22Rv1 (cell line): ENCODE measurements around the gene MAST4.
"Not testable (repeated sequence)": the region's sequence is repeated elsewhere in the genome, so short reads cannot be mapped to it uniquely, and the experiment has no call there.

ENCODE experiments used
- H3K27ac ChIP-seq: fragments of 450-650 bp; 2 replicates; pipeline ENCODE4 v1.5.1; 2017
- ZFX ChIP-seq: fragments of 450-650 bp; IDR thresholded peaks from 2 replicates; pipeline ENCODE4 v1.6.1; 2017; ENCODE audit warnings: antibody characterized with exemption, borderline replicate concordance
- TF ChIP-seq, protein P1 (sequence below): fragments of 450-650 bp; IDR thresholded peaks from 2 replicates; pipeline ENCODE4 v1.5.1; 2017; ENCODE audit warnings: mild to moderate bottlenecking

MAST4 gene

DNA sequence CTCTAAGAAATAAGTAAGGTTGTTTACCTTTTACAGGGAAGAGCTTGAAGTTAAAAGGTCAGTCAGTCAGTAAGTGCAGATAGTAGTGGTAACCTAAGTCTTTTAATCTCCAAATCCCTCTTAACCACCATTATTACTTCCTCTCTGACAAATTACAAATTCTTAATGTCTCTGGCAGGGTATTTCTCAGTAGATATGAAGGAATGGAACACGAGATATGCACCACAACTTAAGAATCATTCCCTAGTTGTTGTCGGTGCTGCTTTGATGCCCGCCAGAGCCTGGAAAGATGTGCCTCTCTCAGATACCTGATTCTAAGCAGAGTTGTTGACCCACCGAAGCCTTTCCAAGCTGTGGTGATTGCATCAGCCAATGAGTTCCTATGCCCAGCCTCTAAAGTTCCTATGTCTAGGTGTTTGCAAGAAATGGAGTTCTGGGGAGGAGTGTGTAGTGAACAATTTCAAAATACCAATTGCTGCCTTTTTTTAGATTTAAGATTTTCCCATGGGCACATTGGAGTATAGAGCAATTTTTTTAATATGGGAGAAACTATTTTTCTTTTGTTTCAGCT lies 521.9 kb downstream of the MAST4 start:
- no peak for TF ChIP-seq ZFX
- TF ChIP-seq, protein P1, sequence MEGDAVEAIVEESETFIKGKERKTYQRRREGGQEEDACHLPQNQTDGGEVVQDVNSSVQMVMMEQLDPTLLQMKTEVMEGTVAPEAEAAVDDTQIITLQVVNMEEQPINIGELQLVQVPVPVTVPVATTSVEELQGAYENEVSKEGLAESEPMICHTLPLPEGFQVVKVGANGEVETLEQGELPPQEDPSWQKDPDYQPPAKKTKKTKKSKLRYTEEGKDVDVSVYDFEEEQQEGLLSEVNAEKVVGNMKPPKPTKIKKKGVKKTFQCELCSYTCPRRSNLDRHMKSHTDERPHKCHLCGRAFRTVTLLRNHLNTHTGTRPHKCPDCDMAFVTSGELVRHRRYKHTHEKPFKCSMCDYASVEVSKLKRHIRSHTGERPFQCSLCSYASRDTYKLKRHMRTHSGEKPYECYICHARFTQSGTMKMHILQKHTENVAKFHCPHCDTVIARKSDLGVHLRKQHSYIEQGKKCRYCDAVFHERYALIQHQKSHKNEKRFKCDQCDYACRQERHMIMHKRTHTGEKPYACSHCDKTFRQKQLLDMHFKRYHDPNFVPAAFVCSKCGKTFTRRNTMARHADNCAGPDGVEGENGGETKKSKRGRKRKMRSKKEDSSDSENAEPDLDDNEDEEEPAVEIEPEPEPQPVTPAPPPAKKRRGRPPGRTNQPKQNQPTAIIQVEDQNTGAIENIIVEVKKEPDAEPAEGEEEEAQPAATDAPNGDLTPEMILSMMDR: no peak
- H3K27ac ChIP-seq: peak overlapping the region; percentile 57

DNA sequence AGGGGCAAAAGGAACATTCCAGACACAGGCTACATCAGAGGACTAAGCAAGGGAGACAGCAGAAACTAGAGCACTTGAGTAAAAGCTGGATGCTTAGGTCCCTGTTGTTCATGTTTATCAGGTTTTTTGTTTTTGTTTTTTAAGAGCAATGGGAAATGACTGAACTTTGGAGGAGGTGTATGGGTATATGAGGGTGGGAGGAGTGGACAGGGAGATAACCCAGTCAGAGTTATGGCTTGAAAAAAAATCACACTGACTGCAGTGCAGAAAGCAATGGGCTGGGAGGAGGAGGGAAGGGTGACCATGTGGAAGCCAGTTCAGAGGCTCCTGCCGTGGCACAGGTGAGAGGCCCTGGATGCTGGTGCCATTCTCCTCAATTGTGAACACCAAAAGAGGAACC lies 522.8 kb downstream of the MAST4 start:
- TF ChIP-seq, protein P1: no peak
- no peak for TF ChIP-seq ZFX
- H3K27ac ChIP-seq: peak overlapping the region; percentile 57

DNA sequence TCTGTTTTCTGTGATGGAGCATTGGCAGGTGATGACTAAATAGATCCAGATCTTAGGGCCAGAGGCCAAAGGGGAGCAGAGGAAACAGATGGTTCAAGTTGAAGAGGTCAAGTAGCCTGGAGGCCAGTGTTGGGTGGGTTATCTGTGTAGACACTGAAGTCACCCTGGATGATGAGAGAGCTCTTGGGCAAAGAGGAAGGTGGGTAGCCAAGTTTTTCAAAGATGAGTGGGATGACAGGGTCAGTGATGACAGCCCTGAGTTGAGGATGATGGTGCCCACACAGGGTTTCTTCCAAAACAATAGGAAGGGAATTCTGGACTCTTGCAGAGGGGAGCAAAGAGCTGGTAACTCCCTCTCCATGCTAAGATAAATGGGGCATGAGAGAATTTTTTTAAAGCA lies 523.8 kb downstream of the MAST4 start:
- no peak for TF ChIP-seq ZFX
- TF ChIP-seq, protein P1: no peak
- no peak overlapping the region for H3K27ac ChIP-seq

DNA sequence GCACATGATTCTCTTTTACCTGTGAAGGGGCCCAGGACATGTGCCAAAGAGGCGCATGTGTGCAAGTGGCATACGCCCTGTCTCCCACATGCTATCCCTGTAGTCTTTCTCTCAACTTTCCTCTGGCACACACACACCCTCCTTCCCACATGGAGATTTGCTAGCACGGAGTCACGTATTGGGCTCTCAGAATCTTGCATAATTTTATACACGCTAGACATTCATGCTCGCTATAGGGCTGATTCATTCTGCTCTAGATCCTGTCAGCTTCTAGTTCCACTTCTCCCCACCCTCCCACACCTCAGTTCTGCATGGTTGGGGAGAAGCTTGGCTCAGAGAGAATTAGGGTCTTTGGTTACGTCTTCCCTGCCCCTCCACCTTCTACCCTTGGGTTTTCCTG lies 527.6 kb downstream of the MAST4 start:
- H3K27ac ChIP-seq: no peak overlapping the region
- TF ChIP-seq, protein P1: no peak
- no peak for TF ChIP-seq ZFX

DNA sequence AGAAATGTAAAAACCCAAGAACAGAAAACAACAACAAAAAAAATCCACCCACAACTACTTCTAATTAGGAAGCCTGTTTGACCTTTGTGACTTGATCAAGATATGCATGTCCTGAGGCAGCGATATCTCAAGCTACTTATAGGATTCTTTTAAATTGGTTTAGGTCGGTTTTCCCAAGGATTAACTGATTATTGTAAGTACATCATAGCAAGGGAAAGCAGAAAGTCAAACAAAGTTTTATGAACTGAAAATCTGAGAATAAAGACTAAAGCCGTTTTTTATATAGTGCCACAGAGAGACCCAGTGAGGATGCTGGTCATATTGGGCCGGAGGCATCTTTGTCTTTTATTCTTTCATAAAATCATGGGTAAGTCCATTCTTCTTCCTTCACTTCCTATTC lies 528.4 kb downstream of the MAST4 start:
- no peak for TF ChIP-seq ZFX
- TF ChIP-seq, protein P1: no peak
- no peak overlapping the region for H3K27ac ChIP-seq

DNA sequence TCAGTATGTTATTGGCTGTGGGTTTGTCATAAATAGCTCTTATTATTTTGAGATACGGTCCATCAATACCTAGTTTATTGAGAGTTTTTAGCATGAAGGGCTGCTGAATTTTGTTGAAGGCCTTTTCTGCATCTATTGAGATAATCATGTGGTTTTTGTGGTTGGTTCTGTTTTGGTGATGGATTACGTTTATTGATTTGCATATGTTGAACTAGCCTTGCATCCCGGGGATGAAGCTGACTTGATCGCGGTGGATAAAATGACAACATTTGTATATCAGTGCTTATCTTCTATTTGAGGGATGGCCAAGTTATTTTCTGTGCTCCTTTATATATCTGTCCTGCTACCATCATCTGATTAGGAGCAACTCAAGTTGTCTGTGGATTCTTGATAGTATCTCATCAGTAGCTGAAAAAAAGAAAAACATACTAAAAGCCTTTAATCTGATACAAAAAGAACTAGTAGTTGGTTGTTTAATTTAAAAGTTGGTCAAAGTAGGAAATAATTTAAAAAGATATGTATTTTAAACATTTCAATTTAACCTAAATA lies 531.2 kb downstream of the MAST4 start:
- not testable (repeated sequence) for H3K27ac ChIP-seq

DNA sequence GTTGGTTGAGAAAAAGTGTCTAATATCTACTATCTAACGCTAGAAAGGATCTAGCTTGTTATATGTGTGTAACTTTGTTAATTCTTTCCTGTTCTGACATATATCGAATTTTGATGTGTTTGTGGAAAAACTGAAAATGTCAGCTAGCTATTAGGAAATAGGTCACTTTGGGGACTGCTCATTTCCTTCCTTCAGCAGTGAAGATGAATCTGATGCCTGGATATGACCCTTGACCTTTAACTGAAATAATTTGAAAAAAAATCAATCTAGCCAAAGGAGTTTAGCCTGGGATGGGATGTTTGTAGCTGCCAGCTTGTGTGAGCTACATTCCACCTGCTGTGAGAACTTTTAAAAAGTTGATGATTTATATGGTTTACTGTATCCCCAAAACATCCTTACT lies 533.6 kb downstream of the MAST4 start:
- no peak overlapping the region for H3K27ac ChIP-seq
- no peak for TF ChIP-seq ZFX
- TF ChIP-seq, protein P1: no peak

DNA sequence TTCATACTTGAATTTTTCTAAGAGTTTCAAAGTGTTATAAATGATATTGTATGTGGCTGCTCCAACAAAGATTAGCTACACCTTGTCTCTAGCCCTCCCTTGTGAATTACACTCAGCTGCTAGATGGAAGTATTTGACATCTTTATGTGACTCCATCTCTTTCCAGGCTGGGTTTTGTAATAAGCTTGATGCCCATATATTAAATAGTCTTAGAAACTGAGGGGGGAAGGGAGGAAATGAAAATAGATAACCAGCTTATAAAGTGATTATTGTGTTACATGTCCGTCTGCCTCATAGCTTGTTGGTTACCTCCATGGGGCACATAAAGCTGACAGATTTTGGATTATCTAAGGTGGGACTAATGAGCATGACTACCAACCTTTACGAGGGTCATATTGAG lies 537.0 kb downstream of the MAST4 start:
- no peak for TF ChIP-seq ZFX
- TF ChIP-seq, protein P1: no peak
- H3K27ac ChIP-seq: no peak overlapping the region
